HEK293 (cell line): ENCODE measurements around the gene CALM3.

ENCODE experiments used
- CTCF ChIP-seq: fragments of 450-650 bp; formaldehyde crosslinking; IDR thresholded peaks from 2 replicates; pipeline ENCODE4 v1.5.1; 2016; ENCODE audit warnings: missing biosample characterization, missing genetic modification characterization
- KLF8 ChIP-seq: fragments of 450-650 bp; formaldehyde crosslinking; IDR thresholded peaks from 2 replicates; pipeline ENCODE4 v1.5.1; 2016; ENCODE audit warnings: missing biosample characterization, missing genetic modification characterization
- SETDB1 ChIP-seq: IDR thresholded peaks from one replicate; pipeline ENCODE4 v1.6.1; 2017; ENCODE audit warnings: mild to moderate bottlenecking, low read length, moderate library complexity, mixed read lengths; ENCODE audit not compliant: insufficient read length
- ZNF114 ChIP-seq: fragments of 450-650 bp; formaldehyde crosslinking; IDR thresholded peaks from 2 replicates; pipeline ENCODE4 v1.5.0; 2017; ENCODE audit warnings: missing biosample characterization, missing genetic modification characterization
- ZNF19 ChIP-seq: fragments of 450-650 bp; formaldehyde crosslinking; IDR thresholded peaks from 2 replicates; pipeline ENCODE4; 2016; ENCODE audit warnings: missing biosample characterization, missing genetic modification characterization, low read depth
- ZNF214 ChIP-seq: fragments of 450-650 bp; formaldehyde crosslinking; IDR thresholded peaks from 2 replicates; pipeline ENCODE4 v1.5.1; 2017; ENCODE audit warnings: missing biosample characterization, mild to moderate bottlenecking, missing genetic modification characterization, borderline replicate concordance
- ZNF274 ChIP-seq, 2 experiments: fragments of 200-500 bp in 1 of 2; fragments of 450-650 bp in 1 of 2; sonication (Bioruptor generic) in 1 of 2; formaldehyde crosslinking in 1 of 2; IDR thresholded peaks; 2 replicates each; pipeline versions ENCODE4 v1.5.1 to v1.6.1; 2014 to 2016; ENCODE audit warnings: borderline replicate concordance in 1 of 2, inconsistent platforms in 1 of 2, low read length in 1 of 2, missing biosample characterization in 1 of 2, missing genetic modification characterization in 1 of 2
- ZNF549 ChIP-seq: fragments of 450-650 bp; IDR thresholded peaks from 2 replicates; pipeline ENCODE4 v1.5.1; 2018; ENCODE audit warnings: missing biosample characterization, missing genetic modification characterization, mild to moderate bottlenecking, inconsistent platforms, moderate library complexity

GRCh38 chr19:46611776-46612175, 10.6 kb downstream of the CALM3 start:
- TF ChIP-seq ZNF19, result no peak
- no peak for TF ChIP-seq ZNF274 (IDR thresholded peaks at IDR 0.05; ENCODE audit: low read length)
- no peak for TF ChIP-seq ZNF274 (tag by site-specific recombination; IDR thresholded peaks at IDR 0.05; ENCODE audit: borderline replicate concordance)
- TF ChIP-seq CTCF (tag by site-specific recombination), result no peak
- TF ChIP-seq ZNF114, result no peak
- no peak for TF ChIP-seq ZNF549 (tag by site-specific recombination)
- TF ChIP-seq KLF8, result no peak
- TF ChIP-seq ZNF214, result no peak
- TF ChIP-seq SETDB1, result no peak
